ENCODE results near the gene GNAO1. TPM values are rescaled to one million over a fixed set of nuclear protein-coding genes. Genes with fewer than 3 reads are reported as not detected.

GNAO1 gene
- total and polyA plus RNA-seq, 2 of the 13 experiments (the other 11 are each of a cell fraction or from before 2014, with no cell fraction given) = not detected

- TF ChIP-seq HIC2 (CRISPR knock-in tag; IDR thresholded peaks at IDR 0.05; ENCODE audit: low read depth) (no peak), ESRRA (CRISPR knock-in tag; IDR thresholded peaks at IDR 0.05; ENCODE audit: low read depth) (no peak), SNAPC2 (CRISPR knock-in tag; IDR thresholded peaks at IDR 0.05) (no peak), DDIT3 (CRISPR knock-in tag; IDR thresholded peaks at IDR 0.05) (no peak)
Measured at GRCh38 chr16:56191835-56192634, 746 bp downstream of the GNAO1 start (continued).

- Histone ChIP-seq H3K27ac (ENCODE audit: extremely low read length, insufficient read depth, low read length) (no peak overlapping the region), H3K9ac (ENCODE audit: insufficient read depth, low read depth, low read length) (no peak overlapping the region), H3K4me3 (replicated peaks in 1 of 3; ENCODE audit: insufficient read depth in 1 of 3, low read depth in 2 of 3, low read length in 3 of 3) (no peak overlapping the region), H3K79me2 (ENCODE audit: insufficient read depth, low read length) (no peaks in the 10 kb centered on the region), H2AFZ (ENCODE audit: low read length) (no peak overlapping the region), H3K4me2 (ENCODE audit: low read depth, low read length) (no peak overlapping the region), H3K4me1 (ENCODE audit: insufficient read depth, low read length) (no peaks in the 10 kb centered on the region), H4K20me1 (ENCODE audit: insufficient read depth, low read length) (no peaks in the 10 kb centered on the region), H3K36me3 (replicated peaks in 1 of 2; ENCODE audit: control insufficient read depth in 1 of 2, insufficient read depth in 2 of 2, low read length in 2 of 2) (no peaks in the 10 kb centered on the region), H3K27me3 (ENCODE audit: control insufficient read depth in 1 of 2, insufficient read depth in 2 of 2, low read length in 2 of 2) (peaks cover 16 to 57% of the 10 kb centered on the region in 2 experiments), H3K9me3 (ENCODE audit: low read length) (no peaks in the 10 kb centered on the region)
- POLR2A ChIA-PET = no interaction called here
- intact Hi-C loops (cut with micrococcal nuclease; ENCODE audit: unreplicated experiment) (no loop called here), in situ Hi-C loops (cut with HindIII; ENCODE audit: extremely low pct_ligation_motif_present, low pct_unique_long_range_greater_than_20kb) (no loop called here)
- ATAC-seq (no peak), FAIRE-seq (no peak), DNase-seq (ENCODE audit: low spot score) (no peak)
- WGBS (ENCODE audit: low lambda C conversion rate) = 49% methylated on average over 6 of the region's 6 CpGs
- CTCF ChIA-PET (ENCODE audit: low intra/inter-chr PET ratio, low total read pairs) = no interaction called here
- BruUV-seq (replicated peaks) = no TSS peak
- TF ChIP-seq ZNF784 (CRISPR knock-in tag; IDR thresholded peaks at IDR 0.05; ENCODE audit: borderline replicate concordance) (no peak), ESRRA (CRISPR knock-in tag; IDR thresholded peaks at IDR 0.05; ENCODE audit: low read depth) (no peak), FOSL2 (CRISPR knock-in tag; IDR thresholded peaks at IDR 0.05) (no peak), SOX5 (CRISPR knock-in tag; IDR thresholded peaks at IDR 0.05; ENCODE audit: borderline replicate concordance) (no peak), ZNF256 (CRISPR knock-in tag; conservative IDR thresholded peaks at IDR 0.05) (no peak), ZNF496 (CRISPR knock-in tag; IDR thresholded peaks at IDR 0.05; ENCODE audit: insufficient replicate concordance) (no peak), ZFAT (CRISPR knock-in tag; conservative IDR thresholded peaks at IDR 0.05) (no peak), KIAA2018 (CRISPR knock-in tag; IDR thresholded peaks at IDR 0.05; ENCODE audit: borderline replicate concordance) (no peak)
Measured at GRCh38 chr16:56192635-56192945, 1.3 kb downstream of the GNAO1 start.

Data from HepG2 (cell line).